ENCODE results near the gene CC2D1B. TPM values are rescaled to one million over a fixed set of nuclear protein-coding genes. Genes with fewer than 3 reads are reported as not detected.

The CC2D1B gene
- total RNA-seq, 1 experiment from 2014 or later, result 34.7 TPM

DNA sequence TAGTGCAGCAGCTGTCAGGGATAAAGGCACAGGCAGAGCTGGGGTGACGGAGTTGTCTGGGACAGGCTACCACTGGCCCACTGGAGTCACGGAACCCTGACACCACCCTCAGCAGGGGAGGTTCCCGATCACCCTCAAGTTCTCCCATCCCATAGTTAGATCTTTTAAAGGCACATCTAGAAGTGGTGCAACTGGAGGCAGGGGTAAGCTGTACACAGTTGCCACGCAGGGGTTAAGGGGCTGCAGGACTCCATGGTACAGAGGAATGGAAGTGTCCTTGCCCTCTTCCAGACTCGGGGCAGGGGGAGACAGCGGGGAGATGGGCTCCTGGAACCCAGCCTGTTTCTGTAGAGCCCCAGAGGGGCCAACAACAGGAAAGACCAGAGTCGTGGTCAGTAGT lies 13.3 kb downstream of the CC2D1B start:
- POLR2A ChIA-PET (ENCODE audit: low non-redundant PET), result no interaction called here
- H3K36me3 ChIP-seq (ENCODE audit: insufficient read depth, low read length, poor library complexity, severe bottlenecking), result peaks cover 51% of the 10 kb centered on the region

DNA sequence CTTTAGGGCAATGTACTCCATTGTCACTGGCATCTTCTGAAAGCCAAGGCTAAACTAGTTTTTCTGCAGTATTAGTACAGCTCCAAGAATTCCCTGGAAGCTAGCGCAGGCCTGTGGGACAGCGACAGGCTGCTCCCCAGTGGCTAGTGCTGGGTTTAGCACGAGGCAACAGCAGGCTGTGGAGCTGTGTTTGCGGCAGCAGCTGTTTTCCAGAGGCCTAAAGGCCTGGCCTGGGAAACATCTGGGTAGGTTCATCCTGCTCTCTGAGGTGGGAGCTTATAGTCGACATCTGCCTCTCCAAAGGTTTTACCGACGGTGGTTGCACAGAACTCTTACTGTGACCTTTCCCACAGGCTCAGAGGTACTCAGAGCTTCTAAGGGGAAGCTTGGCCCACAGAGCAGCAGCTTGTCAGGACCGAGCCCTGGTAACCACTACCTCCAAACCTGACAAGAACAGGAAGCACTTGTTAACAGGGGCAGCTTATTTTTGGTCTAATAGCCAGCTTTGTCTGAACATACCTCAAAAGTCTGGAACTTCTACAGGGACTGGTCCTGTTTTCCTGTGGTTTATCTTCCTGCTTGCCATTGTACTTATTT lies 17.2 kb downstream of the CC2D1B start:
- H3K9me3 ChIP-seq (ENCODE audit: low read depth, low read length, poor library complexity, severe bottlenecking), result no peaks in the 10 kb centered on the region
- no peak overlapping the region for H3K4me3 ChIP-seq (ENCODE audit: low read depth, low read length, poor library complexity, severe bottlenecking)
- CTCF ChIA-PET, result interaction anchor here (0.6 kb wide), 2 partner anchors 77 to 350 kb away, joined by 3 read pairs; no protein-coding TSS in a partner anchor
- POLR2A ChIA-PET (ENCODE audit: low non-redundant PET), result interaction anchor here (0.6 kb wide), 1 partner anchor 1125 kb away, joined by 6 read pairs; no protein-coding TSS in a partner anchor
- no peak overlapping the region for H3K27ac ChIP-seq (ENCODE audit: low read depth, low read length, poor library complexity, severe bottlenecking)
- TF ChIP-seq, protein P1, sequence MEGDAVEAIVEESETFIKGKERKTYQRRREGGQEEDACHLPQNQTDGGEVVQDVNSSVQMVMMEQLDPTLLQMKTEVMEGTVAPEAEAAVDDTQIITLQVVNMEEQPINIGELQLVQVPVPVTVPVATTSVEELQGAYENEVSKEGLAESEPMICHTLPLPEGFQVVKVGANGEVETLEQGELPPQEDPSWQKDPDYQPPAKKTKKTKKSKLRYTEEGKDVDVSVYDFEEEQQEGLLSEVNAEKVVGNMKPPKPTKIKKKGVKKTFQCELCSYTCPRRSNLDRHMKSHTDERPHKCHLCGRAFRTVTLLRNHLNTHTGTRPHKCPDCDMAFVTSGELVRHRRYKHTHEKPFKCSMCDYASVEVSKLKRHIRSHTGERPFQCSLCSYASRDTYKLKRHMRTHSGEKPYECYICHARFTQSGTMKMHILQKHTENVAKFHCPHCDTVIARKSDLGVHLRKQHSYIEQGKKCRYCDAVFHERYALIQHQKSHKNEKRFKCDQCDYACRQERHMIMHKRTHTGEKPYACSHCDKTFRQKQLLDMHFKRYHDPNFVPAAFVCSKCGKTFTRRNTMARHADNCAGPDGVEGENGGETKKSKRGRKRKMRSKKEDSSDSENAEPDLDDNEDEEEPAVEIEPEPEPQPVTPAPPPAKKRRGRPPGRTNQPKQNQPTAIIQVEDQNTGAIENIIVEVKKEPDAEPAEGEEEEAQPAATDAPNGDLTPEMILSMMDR (conservative IDR thresholded peaks at IDR 0.05; ENCODE audit: low read depth, low read length), result peak; percentile 47
- no peak for TF ChIP-seq EZH2 (IDR thresholded peaks at IDR 0.05; ENCODE audit: borderline replicate concordance, low read depth, low read length, poor library complexity, severe bottlenecking)
- BruUV-seq (replicated peaks), result no TSS peak
- intact Hi-C loops (cut with micrococcal nuclease; ENCODE audit: unreplicated experiment), result loop anchor here (5.0 kb wide), 1 partner anchor 222 kb away; no protein-coding TSS in a partner anchor
- no peaks in the 10 kb centered on the region for H3K4me1 ChIP-seq (ENCODE audit: insufficient read depth, low read length, poor library complexity, severe bottlenecking)
- H3K27me3 ChIP-seq (replicated peaks; ENCODE audit: insufficient read depth, low read depth, low read length, poor library complexity), result no peaks in the 10 kb centered on the region
- peak; percentile 46 for DNase-seq (ENCODE audit: low spot score)
- H3K36me3 ChIP-seq (ENCODE audit: insufficient read depth, low read length, poor library complexity, severe bottlenecking), result peaks cover 19% of the 10 kb centered on the region

More for the DNA sequence above, 13.3 kb downstream of the CC2D1B start:
- Histone ChIP-seq H3K27me3 (replicated peaks; ENCODE audit: insufficient read depth, low read depth, low read length, poor library complexity) (no peaks in the 10 kb centered on the region), H3K4me3 (ENCODE audit: low read depth, low read length, poor library complexity, severe bottlenecking) (no peak overlapping the region), H3K27ac (ENCODE audit: low read depth, low read length, poor library complexity, severe bottlenecking) (no peak overlapping the region), H3K9me3 (ENCODE audit: low read depth, low read length, poor library complexity, severe bottlenecking) (no peaks in the 10 kb centered on the region), H3K4me1 (ENCODE audit: insufficient read depth, low read length, poor library complexity, severe bottlenecking) (no peaks in the 10 kb centered on the region)
- CTCF ChIA-PET, result no interaction called here
- intact Hi-C loops (cut with micrococcal nuclease; ENCODE audit: unreplicated experiment), result no loop called here
- TSS peak; percentile 27 for BruUV-seq (replicated peaks)
- no peak for TF ChIP-seq EZH2 (IDR thresholded peaks at IDR 0.05; ENCODE audit: borderline replicate concordance, low read depth, low read length, poor library complexity, severe bottlenecking)
- TF ChIP-seq, protein P1 (conservative IDR thresholded peaks at IDR 0.05; ENCODE audit: low read depth, low read length), result no peak
- DNase-seq (ENCODE audit: low spot score), result no peak

DNA sequence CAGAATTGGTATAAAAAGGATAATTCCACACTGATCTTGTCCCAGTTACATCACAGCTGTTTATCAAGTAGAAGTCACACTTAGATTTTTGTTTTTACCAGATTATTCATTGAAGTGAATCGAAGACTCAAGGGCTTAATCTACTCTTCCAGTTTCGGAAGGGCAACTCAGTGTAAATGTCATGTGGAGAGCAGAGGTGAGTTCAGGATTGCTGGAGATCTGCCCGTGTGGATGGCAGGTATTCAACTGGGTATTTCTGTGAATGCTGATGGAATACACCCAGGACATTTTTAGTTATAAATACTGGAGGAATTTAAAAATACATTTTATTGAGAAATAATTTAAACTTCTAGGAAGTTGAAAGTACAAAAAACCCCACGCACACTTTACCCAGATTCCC lies 19.4 kb downstream of the CC2D1B start:
- CTCF ChIA-PET, result no interaction called here
- no TSS peak for BruUV-seq (replicated peaks)

More for the DNA sequence above, 19.4 kb downstream of the CC2D1B start:
- POLR2A ChIA-PET (ENCODE audit: low non-redundant PET), result no interaction called here
- Histone ChIP-seq H3K4me3 (ENCODE audit: low read depth, low read length, poor library complexity, severe bottlenecking) (no peak overlapping the region), H3K36me3 (ENCODE audit: insufficient read depth, low read length, poor library complexity, severe bottlenecking) (peaks cover 3% of the 10 kb centered on the region), H3K4me1 (ENCODE audit: insufficient read depth, low read length, poor library complexity, severe bottlenecking) (no peaks in the 10 kb centered on the region), H3K9me3 (ENCODE audit: low read depth, low read length, poor library complexity, severe bottlenecking) (no peaks in the 10 kb centered on the region), H3K27ac (ENCODE audit: low read depth, low read length, poor library complexity, severe bottlenecking) (no peak overlapping the region), H3K27me3 (replicated peaks; ENCODE audit: insufficient read depth, low read depth, low read length, poor library complexity) (no peaks in the 10 kb centered on the region)
- DNase-seq (ENCODE audit: low spot score), result no peak
- TF ChIP-seq EZH2 (IDR thresholded peaks at IDR 0.05; ENCODE audit: borderline replicate concordance, low read depth, low read length, poor library complexity, severe bottlenecking), result no peak
- TF ChIP-seq, protein P1 (conservative IDR thresholded peaks at IDR 0.05; ENCODE audit: low read depth, low read length), result no peak
- intact Hi-C loops (cut with micrococcal nuclease; ENCODE audit: unreplicated experiment), result loop anchor here (5.0 kb wide), 1 partner anchor 219 kb away; no protein-coding TSS in a partner anchor

All from A673 (cell line).